ENCODE measurements around the gene MAP2. TPM values are rescaled to one million over a fixed set of nuclear protein-coding genes. Genes with fewer than 3 reads are reported as not detected.
A peak's percentile ranks its signal among the peaks of the same experiment; 100 is the strongest.

The MAP2 gene
- total RNA-seq, 2 experiments from 2014 or later: not detected

- Mint-ChIP-seq H3K36me3 (ENCODE audit: low read depth) (no peaks in the 10 kb centered on the region), H3K27me3 (no peaks in the 10 kb centered on the region), H3K4me1 (no peaks in the 10 kb centered on the region), H3K27ac (no peak overlapping the region), H3K9me3 (no peaks in the 10 kb centered on the region), H3K4me3 (no peak overlapping the region)
- POLR2A ChIA-PET: no interaction called here
- CTCF ChIA-PET: no interaction called here
- no peak for DNase-seq
Measured at GRCh38 chr2:209401788-209402187, 22.1 kb upstream of the MAP2 start.

GRCh38 chr2:209411296-209411695 is 12.6 kb upstream of the MAP2 start:
- ChIA-PET CTCF (no interaction called here), POLR2A (no interaction called here)
- no peaks in the 10 kb centered on the region for H3K27me3 Mint-ChIP-seq
- no peaks in the 10 kb centered on the region for H3K4me1 Mint-ChIP-seq
- H3K9me3 Mint-ChIP-seq: peaks cover 3% of the 10 kb centered on the region
- no peak overlapping the region for H3K4me3 Mint-ChIP-seq
- H3K27ac Mint-ChIP-seq: no peak overlapping the region
- no peaks in the 10 kb centered on the region for H3K36me3 Mint-ChIP-seq (ENCODE audit: low read depth)
- no peak for DNase-seq

DNA sequence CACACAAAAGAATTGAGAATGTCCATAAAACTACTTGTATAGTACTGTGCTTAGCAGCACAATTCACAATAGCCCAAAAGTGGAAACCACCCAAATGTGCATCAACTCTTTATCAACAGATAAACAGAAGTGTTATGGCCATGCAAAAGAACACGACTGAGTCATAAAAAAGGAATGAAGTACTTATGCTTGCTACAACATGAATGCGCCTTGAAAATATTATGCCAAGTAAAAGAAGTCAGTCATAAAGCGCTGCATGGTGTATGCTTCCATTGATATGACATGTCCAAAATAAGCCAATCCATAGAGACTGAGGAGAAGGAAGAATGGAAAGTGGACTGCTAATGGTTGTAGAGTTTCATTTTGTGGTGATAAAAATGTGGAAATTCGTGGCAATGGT is 12.1 kb upstream of the MAP2 start:
- no peak overlapping the region for H3K4me3 Mint-ChIP-seq

DNA sequence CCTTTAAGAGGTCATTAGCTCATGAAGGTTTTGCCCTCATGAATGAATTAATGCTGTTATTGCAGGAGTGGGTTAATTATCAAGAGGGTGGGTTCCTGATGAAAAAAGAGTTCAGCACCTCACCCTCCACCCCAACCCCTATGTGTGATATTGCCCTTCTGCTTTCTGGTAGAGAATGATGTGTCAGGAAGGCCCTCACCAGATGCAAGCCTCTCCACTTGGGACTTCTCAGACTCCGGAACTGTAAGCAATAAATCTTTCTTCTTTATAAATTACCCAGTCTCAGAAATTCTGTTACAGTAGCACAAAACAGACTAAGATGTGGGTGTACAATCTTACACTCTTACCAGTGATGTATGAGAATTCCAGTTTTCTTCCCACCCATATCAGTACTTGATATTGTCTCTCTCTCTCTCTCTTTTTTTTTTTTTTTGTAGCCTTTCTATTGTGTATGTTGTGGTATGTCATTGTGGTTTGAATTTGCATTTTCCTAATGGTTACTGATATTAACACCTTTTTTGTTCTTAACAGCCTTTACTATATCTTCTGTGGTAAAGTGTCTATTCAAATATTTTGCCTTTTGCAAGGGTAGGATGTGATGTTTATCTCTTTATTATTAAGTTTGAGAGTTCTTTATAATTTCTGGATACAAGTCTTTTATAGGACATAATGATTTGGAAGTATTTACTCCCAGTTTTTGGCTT is 10.4 kb upstream of the MAP2 start:
- no peak overlapping the region for H3K4me3 Mint-ChIP-seq
- H3K4me1 Mint-ChIP-seq: no peaks in the 10 kb centered on the region
- H3K27me3 Mint-ChIP-seq: no peaks in the 10 kb centered on the region
- no peaks in the 10 kb centered on the region for H3K36me3 Mint-ChIP-seq (ENCODE audit: low read depth)
- DNase-seq: no peak
- no peak overlapping the region for H3K27ac Mint-ChIP-seq
- ChIA-PET CTCF (no interaction called here), POLR2A (interaction anchor here (0.6 kb wide), 1 partner anchor 209 kb away, joined by 3 read pairs; no protein-coding TSS in a partner anchor)
- peaks cover 3% of the 10 kb centered on the region for H3K9me3 Mint-ChIP-seq

More for the DNA sequence above, 12.1 kb upstream of the MAP2 start:
- POLR2A ChIA-PET: no interaction called here
- CTCF ChIA-PET: no interaction called here
- H3K27me3 Mint-ChIP-seq: no peaks in the 10 kb centered on the region
- no peaks in the 10 kb centered on the region for H3K4me1 Mint-ChIP-seq
- no peak overlapping the region for H3K27ac Mint-ChIP-seq
- peaks cover 3% of the 10 kb centered on the region for H3K9me3 Mint-ChIP-seq
- no peaks in the 10 kb centered on the region for H3K36me3 Mint-ChIP-seq (ENCODE audit: low read depth)
- no peak for DNase-seq

DNA sequence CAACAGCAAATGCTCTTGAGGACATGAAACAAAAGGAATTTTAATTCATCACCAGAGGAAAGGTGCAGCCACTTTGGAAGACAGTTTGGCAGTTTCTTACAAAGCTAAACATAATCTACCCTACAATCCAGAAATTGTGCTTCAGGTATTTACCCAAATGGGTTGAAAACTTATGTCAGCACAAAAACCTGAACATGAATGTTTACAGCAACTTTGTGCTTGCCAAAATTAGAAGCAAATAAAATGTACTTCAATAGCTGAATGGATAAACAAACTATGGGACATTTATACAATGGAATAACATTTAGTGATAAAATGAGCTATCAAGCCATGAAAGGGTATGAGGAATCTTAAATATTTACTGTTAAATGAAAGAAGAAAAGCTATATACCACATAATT is 6.9 kb upstream of the MAP2 start:
- H3K4me3 Mint-ChIP-seq: no peak overlapping the region
- no peaks in the 10 kb centered on the region for H3K36me3 Mint-ChIP-seq (ENCODE audit: low read depth)
- no peaks in the 10 kb centered on the region for H3K27me3 Mint-ChIP-seq
- DNase-seq: no peak
- no peaks in the 10 kb centered on the region for H3K4me1 Mint-ChIP-seq
- peaks cover 3% of the 10 kb centered on the region for H3K9me3 Mint-ChIP-seq
- ChIA-PET CTCF (interaction anchor here (0.6 kb wide), 1 partner anchor 104 kb away, joined by 3 read pairs; no protein-coding TSS in a partner anchor), POLR2A (no interaction called here)
- H3K27ac Mint-ChIP-seq: no peak overlapping the region

DNA sequence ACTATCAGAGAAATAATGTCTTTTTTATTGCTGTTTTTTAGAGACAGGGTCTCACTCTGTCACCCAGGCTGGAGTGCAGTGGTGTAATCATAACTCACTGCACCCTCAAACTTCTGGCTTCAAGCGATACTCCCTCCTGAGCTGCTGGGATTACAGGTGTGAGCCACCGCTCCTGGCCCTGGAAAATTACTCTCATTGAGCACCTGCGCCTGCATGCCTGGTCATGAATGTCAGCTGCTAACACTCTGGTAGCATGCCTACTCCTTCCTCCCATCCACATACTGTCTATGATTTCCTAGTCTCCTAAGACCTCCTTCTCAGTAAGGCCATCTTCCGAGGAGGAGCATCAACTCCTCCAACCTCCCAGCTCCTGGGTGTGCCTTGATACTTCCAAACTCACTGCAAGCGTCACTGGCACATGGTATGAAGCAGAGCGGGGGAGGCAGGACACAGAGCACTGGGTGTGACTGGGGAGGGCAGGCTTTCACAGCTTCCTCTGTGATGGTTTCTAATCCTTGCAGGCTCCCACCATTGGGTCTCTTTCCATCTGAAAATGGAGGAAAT is 1.6 kb upstream of the MAP2 start:
- Mint-ChIP-seq H3K27me3 (peaks cover 18% of the 10 kb centered on the region), H3K9me3 (no peaks in the 10 kb centered on the region), H3K36me3 (ENCODE audit: low read depth) (no peaks in the 10 kb centered on the region), H3K4me1 (peaks cover 15% of the 10 kb centered on the region), H3K4me3 (no peak overlapping the region), H3K27ac (no peak overlapping the region)
- no peak for DNase-seq
- ChIA-PET CTCF (no interaction called here), POLR2A (no interaction called here)

DNA sequence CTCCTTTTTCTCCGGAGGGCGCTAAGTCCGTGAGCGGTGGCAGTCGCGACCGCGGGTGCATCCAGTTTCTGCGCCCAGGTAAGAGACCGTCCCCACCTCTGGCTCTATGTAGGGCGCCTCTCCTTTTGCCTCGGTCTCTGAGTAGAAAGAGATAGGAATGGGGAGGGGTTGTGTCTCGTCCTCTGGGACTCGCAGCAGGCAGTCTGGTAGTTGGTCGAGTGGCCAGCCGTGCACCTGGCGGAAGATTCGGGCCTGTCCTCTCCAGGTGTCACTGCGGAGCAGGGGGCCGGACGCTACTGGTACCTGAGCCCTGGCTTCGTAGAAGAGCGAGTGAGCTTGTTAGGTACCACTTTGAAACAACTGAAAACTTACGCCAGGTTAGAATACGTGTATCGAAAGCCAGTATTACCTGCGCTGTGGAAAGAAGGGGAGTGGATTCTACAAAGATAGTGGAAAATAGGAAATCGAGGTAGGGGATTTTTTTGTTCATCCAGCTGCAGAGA is 403 bp downstream of the MAP2 start:
- Mint-ChIP-seq H3K27ac (no peak overlapping the region), H3K27me3 (peaks cover 18% of the 10 kb centered on the region), H3K4me3 (peak overlapping the region; percentile 56), H3K36me3 (ENCODE audit: low read depth) (no peaks in the 10 kb centered on the region), H3K9me3 (no peaks in the 10 kb centered on the region), H3K4me1 (peaks cover 15% of the 10 kb centered on the region)
- POLR2A ChIA-PET: no interaction called here
- CTCF ChIA-PET: interaction anchor here (0.7 to 1.6 kb wide), 4 partner anchors 10 to 89 kb away, joined by 3 to 8 read pairs (median 6); no protein-coding TSS in a partner anchor
- no peak for DNase-seq

DNA sequence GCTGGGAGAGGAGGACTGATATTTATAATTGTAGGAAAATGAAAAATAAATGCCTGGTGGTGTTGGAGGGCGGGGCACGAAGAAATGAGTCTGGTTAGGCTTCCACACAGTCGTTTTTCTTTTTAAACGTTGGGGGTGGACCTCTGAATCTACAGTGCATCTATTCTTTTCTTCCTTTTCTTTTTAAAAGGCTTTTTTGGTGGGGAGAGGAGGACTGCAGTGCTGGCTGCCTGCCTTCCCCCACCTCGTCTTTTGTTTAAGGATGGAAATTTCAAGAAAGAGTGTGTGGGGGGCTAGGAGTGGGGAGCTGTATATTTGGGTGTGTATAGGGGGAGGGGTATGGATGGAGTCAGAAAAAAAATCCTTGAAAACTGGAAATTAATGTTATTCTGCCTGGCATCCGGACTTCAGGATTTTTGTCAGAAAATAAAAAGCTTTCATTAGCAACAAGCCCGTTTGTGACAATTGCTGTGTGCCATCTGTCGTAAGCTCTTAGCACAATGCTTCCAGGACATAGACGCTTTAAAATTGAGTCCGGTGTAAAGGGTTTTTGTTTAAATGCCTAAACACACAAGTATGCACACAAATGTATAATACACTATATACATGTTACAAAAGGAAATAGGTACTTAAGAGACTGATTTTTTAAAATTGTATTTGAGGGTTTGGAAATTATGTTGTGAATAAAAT is 1.1 kb downstream of the MAP2 start:
- ChIA-PET POLR2A (no interaction called here), CTCF (interaction anchor here (0.7 to 1.1 kb wide), 3 partner anchors 57 to 990 kb away, joined by 3 to 4 read pairs (median 4); no protein-coding TSS in a partner anchor)

DNA sequence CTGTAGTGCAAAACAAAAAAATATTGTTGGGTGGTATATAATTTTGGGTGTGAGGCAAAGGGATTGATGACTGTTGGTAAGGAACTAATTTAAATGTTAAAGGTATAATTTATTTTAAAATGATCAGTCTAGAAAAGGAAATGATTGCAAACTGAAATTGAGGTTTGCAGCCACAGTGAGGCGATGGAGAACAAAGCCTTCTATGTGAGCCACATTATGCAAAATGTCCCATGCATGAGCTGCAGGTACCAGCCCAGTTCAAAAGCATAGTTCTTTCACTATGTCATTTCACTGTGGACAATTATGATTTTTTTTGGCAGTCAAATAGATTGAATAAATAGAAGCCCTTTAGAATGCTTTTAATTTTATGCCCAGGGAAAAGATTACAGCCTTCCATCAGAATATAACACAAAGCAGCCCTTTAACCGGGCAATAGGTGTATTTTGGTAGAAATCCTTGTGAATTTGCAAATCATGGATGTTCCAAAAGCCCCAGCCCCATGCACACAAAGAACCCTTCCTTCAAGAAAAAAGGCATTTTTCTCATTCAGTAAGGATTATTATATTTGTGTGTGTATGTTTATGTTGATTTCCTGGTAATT is 1.7 kb downstream of the MAP2 start:
- H3K4me3 Mint-ChIP-seq: no peak overlapping the region
- CTCF ChIA-PET: interaction anchor here (0.7 to 1.1 kb wide), 2 partner anchors 90 to 991 kb away, joined by 4 read pairs; no protein-coding TSS in a partner anchor
- H3K9me3 Mint-ChIP-seq: no peaks in the 10 kb centered on the region
- no peaks in the 10 kb centered on the region for H3K36me3 Mint-ChIP-seq (ENCODE audit: low read depth)
- POLR2A ChIA-PET: no interaction called here
- H3K4me1 Mint-ChIP-seq: peaks cover 15% of the 10 kb centered on the region
- peaks cover 18% of the 10 kb centered on the region for H3K27me3 Mint-ChIP-seq
- DNase-seq: no peak
- H3K27ac Mint-ChIP-seq: no peak overlapping the region

More for the DNA sequence above, 1.1 kb downstream of the MAP2 start:
- Mint-ChIP-seq H3K4me1 (peaks cover 15% of the 10 kb centered on the region), H3K27ac (no peak overlapping the region), H3K36me3 (ENCODE audit: low read depth) (no peaks in the 10 kb centered on the region), H3K4me3 (no peak overlapping the region), H3K9me3 (no peaks in the 10 kb centered on the region), H3K27me3 (peaks cover 18% of the 10 kb centered on the region)
- DNase-seq: no peak

GRCh38 chr2:209426432-209426831 is 2.6 kb downstream of the MAP2 start:
- CTCF ChIA-PET: no interaction called here
- no peak for DNase-seq
- no peaks in the 10 kb centered on the region for H3K36me3 Mint-ChIP-seq (ENCODE audit: low read depth)

GRCh38 chr2:209431701-209432100 is 7.9 kb downstream of the MAP2 start:
- no peaks in the 10 kb centered on the region for H3K27me3 Mint-ChIP-seq
- DNase-seq: no peak
- no peaks in the 10 kb centered on the region for H3K4me1 Mint-ChIP-seq
- no peaks in the 10 kb centered on the region for H3K36me3 Mint-ChIP-seq (ENCODE audit: low read depth)
- no peaks in the 10 kb centered on the region for H3K9me3 Mint-ChIP-seq
- no peak overlapping the region for H3K27ac Mint-ChIP-seq
- ChIA-PET POLR2A (no interaction called here), CTCF (no interaction called here)
- no peak overlapping the region for H3K4me3 Mint-ChIP-seq

More at GRCh38 chr2:209426432-209426831, 2.6 kb downstream of the MAP2 start:
- no peak overlapping the region for H3K27ac Mint-ChIP-seq
- H3K4me1 Mint-ChIP-seq: peaks cover 15% of the 10 kb centered on the region
- H3K27me3 Mint-ChIP-seq: peaks cover 18% of the 10 kb centered on the region
- POLR2A ChIA-PET: no interaction called here
- H3K4me3 Mint-ChIP-seq: no peak overlapping the region
- no peaks in the 10 kb centered on the region for H3K9me3 Mint-ChIP-seq

DNA sequence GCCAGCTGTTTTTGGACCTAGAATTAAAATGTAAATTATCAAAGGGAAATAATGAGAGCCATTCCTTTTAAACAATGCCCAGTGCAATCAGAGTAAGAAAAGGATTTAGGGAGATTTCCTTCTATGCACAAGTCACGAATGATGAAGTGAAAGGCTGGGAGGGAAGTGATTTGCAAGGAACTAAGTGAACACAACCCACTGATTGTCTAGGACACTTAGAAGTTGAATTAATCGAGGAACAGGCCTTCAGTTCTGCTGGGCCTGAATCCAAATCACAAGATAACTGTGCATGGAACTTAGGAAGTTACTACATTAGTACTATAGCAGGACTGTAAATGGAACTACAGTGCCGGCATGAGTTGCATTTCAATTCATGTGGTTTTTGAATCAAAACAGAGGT is 17.7 kb downstream of the MAP2 start:
- Mint-ChIP-seq H3K9me3 (no peaks in the 10 kb centered on the region), H3K4me1 (no peaks in the 10 kb centered on the region), H3K27me3 (no peaks in the 10 kb centered on the region), H3K27ac (no peak overlapping the region), H3K4me3 (no peak overlapping the region), H3K36me3 (ENCODE audit: low read depth) (no peaks in the 10 kb centered on the region)
- ChIA-PET CTCF (no interaction called here), POLR2A (no interaction called here)
- no peak for DNase-seq

- Mint-ChIP-seq H3K27me3 (no peaks in the 10 kb centered on the region), H3K36me3 (ENCODE audit: low read depth) (no peaks in the 10 kb centered on the region), H3K4me3 (no peak overlapping the region), H3K9me3 (no peaks in the 10 kb centered on the region), H3K4me1 (no peaks in the 10 kb centered on the region), H3K27ac (no peak overlapping the region)
- ChIA-PET POLR2A (no interaction called here), CTCF (no interaction called here)
- no peak for DNase-seq
Measured at GRCh38 chr2:209442939-209443338, 19.1 kb downstream of the MAP2 start.
